Heart left ventricle (tissue), 16 donors: Measurements from ENCODE around the gene CCDC78. TPM values are rescaled to one million over a fixed set of nuclear protein-coding genes. Genes with fewer than 3 reads are reported as not detected.

Experiments used
- ATAC-seq, 4 donors: fragments of 200-7000 bp; cut with Tn5 transposase; one replicate each; pipeline ENCODE4 v1.9.1; 2020 to 2022; ENCODE audit warnings: moderate library complexity in 4 of 4, mild to moderate bottlenecking in 3 of 4, moderate number of reproducible peaks in 1 of 4
- DNase-seq, 5 donors: peaks; one replicate each; pipeline ENCODE4 v3.0.0-alpha.2; 2020
- H3K27ac ChIP-seq, 12 donors: fragments of 200-600 bp; sonication (generic) in 4 of 12; one replicate each; pipeline versions ENCODE4 v1.5.0 to v1.8.0; 2016 to 2022; ENCODE audit warnings: mild to moderate bottlenecking in 2 of 12
- H3K27me3 ChIP-seq, 9 donors: fragments of 200-600 bp; sonication (generic) in 2 of 9; one replicate each; pipeline versions ENCODE4 v1.5.1 to v1.8.0; 2016 to 2022; ENCODE audit warnings: mild to moderate bottlenecking in 3 of 9
- H3K36me3 ChIP-seq, 9 donors: fragments of 200-600 bp; sonication (generic) in 2 of 9; one replicate each; pipeline versions ENCODE4 v1.5.0 to v1.8.0; 2018 to 2022; ENCODE audit warnings: mild to moderate bottlenecking in 2 of 9
- H3K4me1 ChIP-seq, 12 donors: fragments of 200-600 bp; sonication (generic) in 4 of 12; one replicate each; pipeline versions ENCODE4 v1.5.0 to v1.8.0; 2016 to 2022; ENCODE audit warnings: mild to moderate bottlenecking in 3 of 12
- H3K4me3 ChIP-seq, 12 donors: fragments of 200-600 bp; sonication (generic) in 4 of 12; one replicate each; pipeline versions ENCODE4 v1.5.0 to v1.8.0; 2017 to 2022; ENCODE audit warnings: mild to moderate bottlenecking in 9 of 12, moderate library complexity in 4 of 12
- H3K9me3 ChIP-seq, 12 donors: fragments of 200-600 bp; sonication (generic) in 4 of 12; one replicate each; pipeline versions ENCODE4 v1.5.0 to v1.8.0; 2016 to 2022; ENCODE audit warnings: mild to moderate bottlenecking in 1 of 12
- POLR2A ChIP-seq, 2 donors: fragments of 450-650 bp; IDR thresholded peaks; one replicate each; pipeline ENCODE4 v1.6.1; 2017; ENCODE audit warnings: antibody characterized with exemption in 2 of 2, mild to moderate bottlenecking in 2 of 2, moderate library complexity in 2 of 2
- WGBS, 4 donors: extraction: QIAGEN DNeasy Blood & Tissue Kit in 2 of 4; methylation state at CpG; one replicate each; pipeline versions ENCODE4 v1.1.5 to v1.1.7; 2013 to 2018; 5-methylcytosine and 5-hydroxymethylcytosine counted together
- intact Hi-C, 10 donors: fragments of 100-400 bp; cut with DNase I; formaldehyde crosslinking; loops; one replicate each; pipeline versions ENCODE4 v1.11.1 to v1.14.2; 2022
- polyA plus RNA-seq, 2 donors: library from polyadenylated mRNA; stranded (reverse); fragments of 200-250 nt; gene quantifications; one replicate each; pipeline ENCODE4 v1.2.3, GENCODE V29; 2013
- total RNA-seq, 9 donors: library from RNA; depleted of rRNA in 2 of 9; stranded (reverse); fragments of >200 nt in 2 of 9; fragmentation: NEBNext Ultra II Directional in 3 of 9; extraction: Animal tissue kit (Norgen Biotek cat#: 25700) in 3 of 9; gene quantifications; one replicate each; pipeline versions ENCODE4 v1.1.0 to v1.2.4, GENCODE V29; 2016 to 2023
- TF ChIP-seq, protein P1 (sequence below), 12 donors: fragments of 200-600 bp; sonication (generic) in 4 of 12; IDR thresholded peaks; one replicate each; pipeline versions ENCODE4 v1.5.0 to v1.8.0; 2018 to 2022; ENCODE audit warnings: antibody characterized with exemption in 12 of 12, mild to moderate bottlenecking in 5 of 12
- donor health status: ischemic (EF 13 %, LVEDD 7.1; RV severe dilation, severe dysfunction).
- donor health status: healthy with polysubstance abuse.
- donor health status: DM: no; HTN: yes; CAD: no.
- donor health status: DM: no; HTN: no; CAD: no.
- donor health status: ischemic (EF 25% LVEDD 6.9; RV normal size, moderate dysfunction).
- donor health status: ischemic (EF 25% LVEDD 5.7; RV mildly dilated, moderate dysfunction).
- donor health status: healthy.
- donor health status: DM: yes; HTN: yes; CAD: no.
- donor health status: ischemic (EF 35%, LVEDD 5.7; RV mildly dilated, moderate dysfunction).
- donor health status: nonischemic (EF 11% LVEDD 7.7; RV severe dilation, severe dysfunction).
- donor health status: DM: yes; HTN: yes; CAD: no.
- donor health status: PGD.
- donor health status: ischemic (EF 29% LVEDD 5.4; RV normal size, mild dysfunction).
- donor health status: nonischemic (EF 23%, LVEDD 6.1; RV moderate dilation, normal function).

CCDC78 gene
- total and polyA plus RNA-seq, 11 donors, result 0.35 to 1.3 (median 0.59) TPM; not detected in 3

DNA sequence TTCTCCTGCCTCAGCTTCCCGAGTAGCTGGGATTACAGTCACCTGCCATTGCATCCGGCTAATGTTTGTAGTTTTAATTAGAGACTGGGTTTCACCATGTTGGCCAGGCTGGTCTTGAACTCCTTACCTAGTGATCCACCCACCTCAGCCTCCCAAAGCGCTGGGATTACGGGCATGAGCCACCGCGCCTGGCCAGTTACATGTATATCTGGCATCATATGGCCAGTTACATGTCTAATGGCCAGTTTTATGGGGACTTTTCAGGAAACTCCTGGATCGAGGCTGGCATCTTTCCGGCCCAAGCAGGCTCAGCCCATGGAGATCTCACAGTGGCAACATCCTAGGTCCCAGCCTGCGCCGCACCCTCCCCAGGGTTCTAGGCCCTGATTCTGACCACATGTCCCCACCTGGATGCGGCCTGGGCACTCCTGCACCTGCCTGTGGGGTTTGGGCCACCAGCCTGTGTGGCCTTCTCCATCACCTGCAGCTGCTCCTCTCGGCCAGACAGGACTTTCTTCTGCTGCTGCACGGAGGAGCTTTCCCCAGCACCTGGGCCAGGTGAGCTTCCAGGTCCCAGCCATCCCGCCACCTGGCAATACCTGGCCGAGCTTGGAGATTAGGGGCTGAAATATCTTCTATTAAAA, 15.9 kb upstream of the CCDC78 start:
- Histone ChIP-seq H3K9me3 (no peaks in the 10 kb centered on the region), H3K4me1 (peaks cover 4 to 18% (median 12%) of the 10 kb centered on the region in 12 donors), H3K36me3 (peaks cover 0 to 19% (median 10%) of the 10 kb centered on the region in 9 donors), H3K4me3 (no peak overlapping the region), H3K27me3 (peaks cover 0 to 27% (median 0%) of the 10 kb centered on the region in 9 donors), H3K27ac (no peak overlapping the region)
- DNase-seq, result peak in 2 of 5 donors; percentile 3 to 20
- no peak for ATAC-seq
- no peak for TF ChIP-seq POLR2A (IDR thresholded peaks at IDR 0.05)
- TF ChIP-seq, protein P1, sequence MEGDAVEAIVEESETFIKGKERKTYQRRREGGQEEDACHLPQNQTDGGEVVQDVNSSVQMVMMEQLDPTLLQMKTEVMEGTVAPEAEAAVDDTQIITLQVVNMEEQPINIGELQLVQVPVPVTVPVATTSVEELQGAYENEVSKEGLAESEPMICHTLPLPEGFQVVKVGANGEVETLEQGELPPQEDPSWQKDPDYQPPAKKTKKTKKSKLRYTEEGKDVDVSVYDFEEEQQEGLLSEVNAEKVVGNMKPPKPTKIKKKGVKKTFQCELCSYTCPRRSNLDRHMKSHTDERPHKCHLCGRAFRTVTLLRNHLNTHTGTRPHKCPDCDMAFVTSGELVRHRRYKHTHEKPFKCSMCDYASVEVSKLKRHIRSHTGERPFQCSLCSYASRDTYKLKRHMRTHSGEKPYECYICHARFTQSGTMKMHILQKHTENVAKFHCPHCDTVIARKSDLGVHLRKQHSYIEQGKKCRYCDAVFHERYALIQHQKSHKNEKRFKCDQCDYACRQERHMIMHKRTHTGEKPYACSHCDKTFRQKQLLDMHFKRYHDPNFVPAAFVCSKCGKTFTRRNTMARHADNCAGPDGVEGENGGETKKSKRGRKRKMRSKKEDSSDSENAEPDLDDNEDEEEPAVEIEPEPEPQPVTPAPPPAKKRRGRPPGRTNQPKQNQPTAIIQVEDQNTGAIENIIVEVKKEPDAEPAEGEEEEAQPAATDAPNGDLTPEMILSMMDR (IDR thresholded peaks at IDR 0.05), result no peak
- intact Hi-C loops, result loop anchor here in 4 of 10 donors (1.0 to 2.0 kb wide), 3 partner anchors 28 to 31 kb away; no protein-coding TSS in a partner anchor
- WGBS, 4 donors, result 86 to 90% (median 89%) methylated on average over 15 of the region's 15 CpGs

- peaks cover 0 to 31% (median 22%) of the 10 kb centered on the region in 9 donors for H3K36me3 ChIP-seq
- peak; percentile 10 to 75 for TF ChIP-seq POLR2A (IDR thresholded peaks at IDR 0.05)
- TF ChIP-seq, protein P1 (IDR thresholded peaks at IDR 0.05), result peak; percentile 90 to 100 (median 95)
- peak within 1 kb of the TSS; percentile 76 to 100 (median 97) for H3K4me3 ChIP-seq
- 0 to 2% (median 1%) methylated on average over 28 to 79 of the region's 79 CpGs for WGBS, 4 donors
- ATAC-seq (peak; percentile 61 to 95 (median 94)), DNase-seq (peak; percentile 89 to 96 (median 92))
- H3K27me3 ChIP-seq, result peaks cover 0 to 27% (median 0%) of the 10 kb centered on the region in 9 donors
- H3K4me1 ChIP-seq, result peaks cover 4 to 18% (median 12%) of the 10 kb centered on the region in 12 donors
- no peaks in the 10 kb centered on the region for H3K9me3 ChIP-seq
- intact Hi-C loops, result loop anchor here in 4 of 10 donors (1.0 to 2.0 kb wide), 3 partner anchors 27 to 30 kb away; no protein-coding TSS in a partner anchor
- peak within 1 kb of the TSS in 10 of 12 donors; percentile 74 to 90 (median 80) for H3K27ac ChIP-seq
These were observed 14.7 kb upstream of the CCDC78 start, which contains the start of gene CIAO3 for GRCh38 chr16:740764-741505. Gene CIAO3 (minus strand): TSS chr16:740997. CDS start chr16:740985, 12 bp downstream.

DNA sequence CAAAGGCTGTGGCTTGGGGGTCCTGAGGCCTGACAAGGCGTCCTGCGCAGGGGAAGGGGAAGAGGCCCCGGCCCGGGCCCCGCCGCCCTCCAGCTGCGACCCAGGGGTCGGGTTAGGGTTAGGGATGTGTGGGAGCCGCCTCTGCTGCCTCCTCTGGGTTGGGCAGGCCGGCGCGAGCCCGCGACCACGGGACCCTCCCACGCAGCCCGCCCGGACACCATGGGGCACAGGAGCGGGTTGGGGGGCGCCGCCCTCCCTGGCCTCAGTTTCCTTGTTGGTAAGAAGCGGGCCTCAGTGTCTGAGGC, 14.2 kb upstream of the CCDC78 start:
- Histone ChIP-seq H3K4me3 (peak overlapping the region; percentile 76 to 100 (median 97)), H3K27me3 (peaks cover 0 to 27% (median 0%) of the 10 kb centered on the region in 9 donors), H3K27ac (peak overlapping the region in 10 of 12 donors; percentile 74 to 90 (median 80)), H3K9me3 (no peaks in the 10 kb centered on the region), H3K4me1 (peaks cover 4 to 18% (median 12%) of the 10 kb centered on the region in 12 donors), H3K36me3 (peaks cover 0 to 36% (median 27%) of the 10 kb centered on the region in 9 donors)
- ATAC-seq, result peak in 3 of 4 donors; percentile 32 to 42 (median 33)
- no peak for TF ChIP-seq POLR2A (IDR thresholded peaks at IDR 0.05)
- no peak for DNase-seq
- WGBS, 4 donors, result 0 to 10% (median 1%) methylated on average over 4 to 22 of the region's 22 CpGs
- intact Hi-C loops, result loop anchor here in 2 of 10 donors (2.0 kb wide), 1 partner anchor 30 kb away; no protein-coding TSS in a partner anchor

DNA sequence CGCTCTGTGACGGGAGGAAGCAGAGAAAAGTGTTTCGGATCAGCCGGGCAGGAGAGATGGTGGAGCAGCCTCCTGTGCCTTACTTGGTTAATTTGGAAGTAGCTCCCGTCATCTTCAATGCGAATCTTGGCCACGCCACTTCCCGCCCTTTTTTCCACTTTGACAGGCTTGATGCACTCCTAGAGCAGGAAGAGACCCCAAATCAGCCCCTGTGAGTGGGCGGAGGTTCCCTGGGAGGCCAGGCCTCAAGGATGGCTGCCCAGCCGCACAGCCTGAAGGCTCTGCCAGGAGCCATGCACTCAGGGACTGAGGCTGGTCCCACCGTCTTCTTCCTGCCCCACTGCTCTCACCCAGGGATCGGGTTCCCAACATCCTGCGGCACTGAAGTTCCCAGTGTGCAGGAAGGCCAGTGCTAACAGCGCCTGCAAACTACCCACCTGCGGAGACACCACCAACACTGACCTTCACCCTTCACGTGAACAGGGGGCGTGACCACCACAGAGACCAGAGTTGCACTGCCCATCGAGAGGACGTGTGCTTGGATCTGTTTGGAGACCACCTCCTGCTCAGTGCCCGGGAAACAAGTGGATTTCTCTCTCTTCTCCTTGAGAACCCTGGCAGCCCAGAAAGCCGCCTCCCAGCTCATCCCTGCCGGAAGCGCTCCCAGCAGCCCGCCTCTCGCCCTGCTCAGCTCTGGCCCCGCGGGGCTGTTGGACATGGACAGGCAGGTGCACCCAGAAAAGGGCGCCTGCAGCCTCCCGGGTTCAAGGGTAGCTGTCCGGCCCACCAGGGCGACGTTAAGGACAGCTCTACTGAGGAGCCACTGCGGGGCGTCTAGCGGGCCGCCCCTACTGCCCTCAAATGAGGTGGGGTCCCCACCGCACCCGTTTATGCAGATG, 13.6 kb upstream of the CCDC78 start:
- intact Hi-C loops, result loop anchor here in 2 of 10 donors (2.0 kb wide), 1 partner anchor 29 kb away; no protein-coding TSS in a partner anchor
- ATAC-seq, result no peak
- TF ChIP-seq POLR2A (IDR thresholded peaks at IDR 0.05), result no peak
- TF ChIP-seq, protein P1 (IDR thresholded peaks at IDR 0.05), result no peak

More for the DNA sequence above, 13.6 kb upstream of the CCDC78 start:
- WGBS, 4 donors, result 44 to 47% (median 45%) methylated on average over 35 to 38 of the region's 38 CpGs
- Histone ChIP-seq H3K9me3 (no peaks in the 10 kb centered on the region), H3K4me3 (peak overlapping the region; percentile 76 to 100 (median 97)), H3K4me1 (peaks cover 4 to 18% (median 12%) of the 10 kb centered on the region in 12 donors), H3K27me3 (peaks cover 0 to 21% (median 0%) of the 10 kb centered on the region in 9 donors), H3K36me3 (peaks cover 0 to 39% (median 33%) of the 10 kb centered on the region in 9 donors), H3K27ac (peak overlapping the region in 5 of 12 donors; percentile 82 to 90 (median 85))
- peak in 1 of 5 donors; percentile 8 for DNase-seq
